HL-60 (cell line): ENCODE results near the gene TENT4B.
"Not testable (repeated sequence)": the region's sequence is repeated elsewhere in the genome, so short reads cannot be mapped to it uniquely, and the experiment has no call there.

ENCODE experiments used
- DNase-seq, 2 experiments: peaks; one replicate each; pipeline ENCODE4 v3.0.0-alpha.2; 2010 to 2020; ENCODE audit warnings: low read depth in 1 of 2, low spot score in 1 of 2
- H3K27ac ChIP-seq: fragments of 250-450 bp; sonication (Bioruptor Pico); replicated peaks from 2 replicates; pipeline ENCODE4 v1.5.1; 2020; ENCODE audit warnings: mild to moderate bottlenecking, moderate library complexity
- H3K27me3 ChIP-seq: fragments of 250-450 bp; sonication (Bioruptor Pico); 2 replicates; pipeline ENCODE4 v1.5.1; 2021; ENCODE audit warnings: mild to moderate bottlenecking, moderate library complexity; ENCODE audit not compliant: insufficient read depth, poor library complexity, severe bottlenecking
- H3K4me3 ChIP-seq: replicated peaks from 2 replicates; pipeline ENCODE4 v1.5.1; 2011; ENCODE audit warnings: mild to moderate bottlenecking, control low read depth, low read length; ENCODE audit not compliant: insufficient read depth
- GABPA ChIP-seq: IDR thresholded peaks from 2 replicates; pipeline ENCODE4 v1.6.1; 2012; ENCODE audit warnings: low read depth
- POLR2AphosphoS5 ChIP-seq: IDR thresholded peaks from 2 replicates; pipeline ENCODE4 v1.6.1; 2012; ENCODE audit warnings: low read depth
- SPI1 ChIP-seq: IDR thresholded peaks from 2 replicates; pipeline ENCODE4 v1.6.1; 2012; ENCODE audit warnings: low read depth, mild to moderate bottlenecking, borderline replicate concordance
- TF ChIP-seq, protein P1 (sequence below): IDR thresholded peaks from one replicate; pipeline ENCODE4 v1.5.1; 2011; ENCODE audit warnings: low read length, control low read depth, inconsistent platforms; ENCODE audit not compliant: insufficient read depth
- TF ChIP-seq, protein P2 (sequence below): IDR thresholded peaks from 2 replicates; pipeline ENCODE4 v1.6.1; 2012; ENCODE audit warnings: low read depth; ENCODE audit not compliant: insufficient replicate concordance

The TENT4B gene

DNA sequence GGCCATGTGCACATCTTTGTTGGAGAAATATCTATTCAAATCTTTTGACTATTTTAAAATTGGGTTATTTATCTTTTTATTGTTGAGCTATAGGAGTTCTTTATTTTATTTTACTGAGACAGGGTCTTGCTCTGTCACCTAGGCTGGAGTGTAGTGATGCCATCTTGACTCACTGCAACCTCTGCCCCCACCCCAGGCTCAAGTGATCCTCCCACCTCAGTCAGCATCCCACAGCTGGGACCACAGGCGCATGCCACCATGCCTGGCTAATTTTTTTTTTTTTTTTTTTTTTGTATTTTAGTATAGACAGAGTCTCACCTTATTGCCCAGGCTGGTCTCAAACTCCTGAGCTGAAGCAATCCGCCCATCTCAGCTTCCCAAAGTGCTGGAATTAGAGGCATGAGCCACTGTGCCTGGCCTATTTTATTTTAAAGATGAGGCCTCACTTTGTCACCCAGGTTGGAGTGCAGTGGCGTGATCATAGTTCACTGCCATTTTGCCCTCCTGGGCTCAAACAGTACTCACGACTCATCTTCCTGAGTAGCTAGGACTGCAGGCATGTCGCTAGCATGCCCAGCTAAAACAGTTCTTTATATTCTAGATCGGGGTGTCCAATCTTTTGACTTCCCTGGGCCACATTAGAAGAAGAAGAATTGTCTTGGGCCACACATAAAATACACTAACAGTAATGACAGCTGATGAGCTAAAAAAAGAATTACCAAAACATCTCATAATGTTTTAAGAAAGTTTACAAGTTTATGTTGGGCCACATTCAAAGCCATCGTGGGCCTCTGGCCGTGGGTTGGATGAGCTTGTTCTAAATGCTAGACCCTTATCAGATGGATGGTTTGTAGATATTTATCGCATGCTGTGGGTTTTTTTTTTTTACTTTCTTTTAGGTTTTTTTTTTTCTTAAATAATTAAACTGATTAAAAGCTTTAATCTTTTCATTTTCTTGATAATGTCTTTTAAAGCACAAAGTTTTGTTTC is 13.7 kb downstream of the TENT4B start:
- Histone ChIP-seq H3K4me3 (no peak overlapping the region), H3K27me3 (no peaks in the 10 kb centered on the region), H3K27ac (no peak overlapping the region)
- no peak for DNase-seq
- TF ChIP-seq GABPA (no peak), POLR2AphosphoS5 (no peak), SPI1 (no peak)
- TF ChIP-seq, protein P1, sequence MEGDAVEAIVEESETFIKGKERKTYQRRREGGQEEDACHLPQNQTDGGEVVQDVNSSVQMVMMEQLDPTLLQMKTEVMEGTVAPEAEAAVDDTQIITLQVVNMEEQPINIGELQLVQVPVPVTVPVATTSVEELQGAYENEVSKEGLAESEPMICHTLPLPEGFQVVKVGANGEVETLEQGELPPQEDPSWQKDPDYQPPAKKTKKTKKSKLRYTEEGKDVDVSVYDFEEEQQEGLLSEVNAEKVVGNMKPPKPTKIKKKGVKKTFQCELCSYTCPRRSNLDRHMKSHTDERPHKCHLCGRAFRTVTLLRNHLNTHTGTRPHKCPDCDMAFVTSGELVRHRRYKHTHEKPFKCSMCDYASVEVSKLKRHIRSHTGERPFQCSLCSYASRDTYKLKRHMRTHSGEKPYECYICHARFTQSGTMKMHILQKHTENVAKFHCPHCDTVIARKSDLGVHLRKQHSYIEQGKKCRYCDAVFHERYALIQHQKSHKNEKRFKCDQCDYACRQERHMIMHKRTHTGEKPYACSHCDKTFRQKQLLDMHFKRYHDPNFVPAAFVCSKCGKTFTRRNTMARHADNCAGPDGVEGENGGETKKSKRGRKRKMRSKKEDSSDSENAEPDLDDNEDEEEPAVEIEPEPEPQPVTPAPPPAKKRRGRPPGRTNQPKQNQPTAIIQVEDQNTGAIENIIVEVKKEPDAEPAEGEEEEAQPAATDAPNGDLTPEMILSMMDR = no peak
- TF ChIP-seq, protein P2, sequence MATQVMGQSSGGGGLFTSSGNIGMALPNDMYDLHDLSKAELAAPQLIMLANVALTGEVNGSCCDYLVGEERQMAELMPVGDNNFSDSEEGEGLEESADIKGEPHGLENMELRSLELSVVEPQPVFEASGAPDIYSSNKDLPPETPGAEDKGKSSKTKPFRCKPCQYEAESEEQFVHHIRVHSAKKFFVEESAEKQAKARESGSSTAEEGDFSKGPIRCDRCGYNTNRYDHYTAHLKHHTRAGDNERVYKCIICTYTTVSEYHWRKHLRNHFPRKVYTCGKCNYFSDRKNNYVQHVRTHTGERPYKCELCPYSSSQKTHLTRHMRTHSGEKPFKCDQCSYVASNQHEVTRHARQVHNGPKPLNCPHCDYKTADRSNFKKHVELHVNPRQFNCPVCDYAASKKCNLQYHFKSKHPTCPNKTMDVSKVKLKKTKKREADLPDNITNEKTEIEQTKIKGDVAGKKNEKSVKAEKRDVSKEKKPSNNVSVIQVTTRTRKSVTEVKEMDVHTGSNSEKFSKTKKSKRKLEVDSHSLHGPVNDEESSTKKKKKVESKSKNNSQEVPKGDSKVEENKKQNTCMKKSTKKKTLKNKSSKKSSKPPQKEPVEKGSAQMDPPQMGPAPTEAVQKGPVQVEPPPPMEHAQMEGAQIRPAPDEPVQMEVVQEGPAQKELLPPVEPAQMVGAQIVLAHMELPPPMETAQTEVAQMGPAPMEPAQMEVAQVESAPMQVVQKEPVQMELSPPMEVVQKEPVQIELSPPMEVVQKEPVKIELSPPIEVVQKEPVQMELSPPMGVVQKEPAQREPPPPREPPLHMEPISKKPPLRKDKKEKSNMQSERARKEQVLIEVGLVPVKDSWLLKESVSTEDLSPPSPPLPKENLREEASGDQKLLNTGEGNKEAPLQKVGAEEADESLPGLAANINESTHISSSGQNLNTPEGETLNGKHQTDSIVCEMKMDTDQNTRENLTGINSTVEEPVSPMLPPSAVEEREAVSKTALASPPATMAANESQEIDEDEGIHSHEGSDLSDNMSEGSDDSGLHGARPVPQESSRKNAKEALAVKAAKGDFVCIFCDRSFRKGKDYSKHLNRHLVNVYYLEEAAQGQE = no peak

DNA sequence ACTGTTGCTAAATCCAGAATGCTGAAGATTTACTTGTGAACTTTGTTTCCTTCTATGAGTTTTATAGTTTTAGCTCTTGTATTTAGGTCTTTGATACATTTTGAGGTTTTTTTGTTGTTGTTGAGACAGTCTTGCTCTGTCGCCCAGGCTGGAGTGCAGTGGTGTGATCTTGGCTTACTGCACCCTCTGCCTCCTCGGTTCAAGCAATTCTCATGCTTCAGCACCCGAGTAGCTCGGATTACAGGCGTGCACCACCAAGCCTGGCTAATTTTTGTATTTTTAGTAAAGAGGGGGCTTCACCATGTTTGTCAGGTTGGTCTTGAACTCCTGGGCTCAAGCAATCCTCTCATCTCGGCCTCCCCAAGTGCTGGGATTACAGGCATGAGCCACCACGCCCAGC is 14.4 kb downstream of the TENT4B start:
- no peak overlapping the region for H3K27ac ChIP-seq
- H3K27me3 ChIP-seq = no peaks in the 10 kb centered on the region
- TF ChIP-seq, protein P2 = no peak
- TF ChIP-seq SPI1 = no peak
- no peak for TF ChIP-seq POLR2AphosphoS5
- TF ChIP-seq GABPA = no peak
- TF ChIP-seq, protein P1 = no peak
- no peak overlapping the region for H3K4me3 ChIP-seq
- DNase-seq = no peak

DNA sequence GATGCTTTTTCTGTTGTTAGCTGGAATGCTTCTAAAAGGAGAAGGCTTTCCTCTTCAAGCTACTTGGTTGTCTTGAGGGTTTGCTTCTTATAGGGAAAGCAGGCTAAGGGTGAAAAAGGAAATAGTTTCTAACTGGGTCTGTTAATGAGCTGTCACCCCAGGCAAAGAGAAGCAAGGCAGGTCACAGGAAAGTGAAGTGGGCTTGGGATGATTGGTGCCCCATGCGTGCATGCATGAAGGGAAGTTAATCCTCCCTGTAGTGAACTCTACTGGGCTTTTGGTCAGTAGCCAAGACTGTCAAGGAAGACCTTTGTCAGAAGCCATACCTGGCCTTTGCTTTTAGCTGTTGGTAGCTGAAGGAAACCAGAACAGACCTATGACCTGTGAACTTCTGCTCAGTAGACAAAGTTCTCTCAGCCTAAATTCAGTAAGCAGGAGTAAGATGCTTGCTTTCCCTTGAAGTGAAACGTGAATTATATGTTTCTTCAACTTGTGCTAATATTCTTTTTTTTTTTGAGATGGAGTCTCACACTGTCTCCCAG is 16.5 kb downstream of the TENT4B start:
- Histone ChIP-seq H3K27ac (no peak overlapping the region), H3K4me3 (no peak overlapping the region), H3K27me3 (no peaks in the 10 kb centered on the region)
- TF ChIP-seq POLR2AphosphoS5 = no peak
- no peak for TF ChIP-seq SPI1
- TF ChIP-seq GABPA = no peak
- TF ChIP-seq, protein P2 = no peak
- TF ChIP-seq, protein P1 = no peak
- DNase-seq = peak in 1 of 2 experiments; percentile 30

DNA sequence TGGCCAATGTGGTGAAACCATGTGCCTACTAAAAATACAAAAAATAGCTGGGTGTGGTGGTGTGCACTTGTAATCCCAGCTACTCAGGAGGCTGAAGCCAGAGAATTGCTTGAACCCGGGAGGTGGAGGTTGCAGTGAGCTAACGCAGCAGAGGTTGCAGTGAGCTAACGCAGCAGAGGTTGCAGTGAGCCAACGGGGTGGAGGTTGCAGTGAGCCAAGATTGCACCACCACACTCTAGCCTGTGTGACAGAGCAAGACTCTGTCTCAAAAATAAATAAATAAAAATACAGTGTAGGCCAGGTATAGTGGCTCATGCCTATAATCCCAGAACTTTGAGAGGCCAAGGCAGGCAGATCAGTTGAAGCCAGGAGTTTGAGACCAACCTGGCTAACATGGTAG is 18.7 kb downstream of the TENT4B start:
- H3K4me3 ChIP-seq, DNase-seq, H3K27me3 ChIP-seq, H3K27ac ChIP-seq: not testable (repeated sequence)
